ENCODE results near the gene STOML3.

DNA sequence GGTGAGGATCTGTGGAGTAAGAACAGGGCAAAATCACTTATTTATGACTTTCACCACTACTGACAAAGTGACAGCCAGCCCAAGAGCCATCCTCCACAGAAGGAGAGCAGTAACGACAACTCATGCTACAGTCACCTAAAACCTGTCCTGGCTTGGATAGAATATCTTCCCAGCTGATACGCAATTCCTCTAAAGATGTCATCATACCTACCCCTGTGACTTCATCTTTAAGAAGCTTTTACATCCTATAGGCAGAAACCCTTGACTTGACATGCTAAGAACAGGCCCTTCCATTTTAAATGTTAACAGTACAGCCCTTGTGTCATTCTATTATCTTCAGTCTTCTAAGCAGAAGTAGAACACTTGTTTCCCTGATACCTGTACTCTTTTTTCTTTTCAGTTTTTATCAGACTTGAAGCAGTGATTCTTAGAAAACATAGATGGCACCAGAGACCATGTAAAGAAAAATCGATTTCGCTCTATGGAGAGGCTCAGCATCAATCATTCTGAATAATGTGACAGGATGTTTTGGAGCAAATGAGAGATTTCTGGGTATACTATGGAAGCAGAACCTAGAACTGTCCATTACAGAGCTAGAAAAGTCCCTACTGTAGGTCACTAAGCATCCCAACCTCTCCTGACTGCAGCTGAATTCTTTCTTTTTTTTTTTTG, 20.1 kb downstream of the STOML3 start:
- TF ChIP-seq CTCF (IDR thresholded peaks at IDR 0.05; ENCODE audit: insufficient read depth, low read depth, low read length) (no peak), EZH2 (IDR thresholded peaks at IDR 0.05; ENCODE audit: insufficient read depth, low read length) (no peak)
